ENCODE measurements around the gene GPR37.

GRCh38 chr7:124713086-124713485, 52.5 kb downstream of the GPR37 start:
- TF ChIP-seq EZH2 (IDR thresholded peaks at IDR 0.05): no peak
- no peak for TF ChIP-seq POLR2AphosphoS5 (IDR thresholded peaks at IDR 0.05; ENCODE audit: borderline replicate concordance, low read depth, low read length)
